ACC112 (cell line): Measurements from ENCODE around the gene ZNF341.

Experiments
- H2AFZ ChIP-seq: fragments of 200-600 bp; sonication (generic); one replicate; pipeline ENCODE4 v1.6.0; 2017; ENCODE audit warnings: antibody characterized with exemption, low read length; ENCODE audit not compliant: unreplicated experiment
- H3K27ac ChIP-seq: fragments of 200-600 bp; sonication (generic); 2 replicates; pipeline ENCODE4 v1.5.1; 2014; ENCODE audit warnings: low read depth, mild to moderate bottlenecking, antibody characterized with exemption, low read length, moderate library complexity
- H3K27me3 ChIP-seq: fragments of 200-600 bp; sonication (generic); 2 replicates; pipeline ENCODE4 v1.6.1; 2014; ENCODE audit warnings: mild to moderate bottlenecking, antibody characterized with exemption, low read length, moderate library complexity, mixed read lengths; ENCODE audit not compliant: insufficient read depth
- H3K36me3 ChIP-seq: fragments of 200-600 bp; sonication (generic); 2 replicates; pipeline ENCODE4 v1.6.1; 2016; ENCODE audit warnings: mild to moderate bottlenecking, antibody characterized with exemption, low read length, moderate library complexity, mixed read lengths; ENCODE audit not compliant: insufficient read depth
- H3K4me1 ChIP-seq: fragments of 200-600 bp; sonication (generic); one replicate; pipeline ENCODE4 v1.6.1; 2016; ENCODE audit warnings: low read length, mixed read lengths; ENCODE audit not compliant: insufficient read depth, unreplicated experiment, control insufficient read depth
- H3K4me3 ChIP-seq: fragments of 200-600 bp; sonication (generic); 2 replicates; pipeline ENCODE4 v1.5.1; 2014; ENCODE audit warnings: mild to moderate bottlenecking, low read depth, low read length
- H3K79me2 ChIP-seq: fragments of 200-600 bp; sonication (generic); one replicate; pipeline ENCODE4 v1.6.0; 2016; ENCODE audit warnings: low read length; ENCODE audit not compliant: control insufficient read depth, unreplicated experiment, insufficient read depth

ZNF341 gene

GRCh38 chr20:33771938-33772337 lies 40.1 kb downstream of the ZNF341 start:
- Histone ChIP-seq H3K27ac (no peak overlapping the region), H3K36me3 (no peaks in the 10 kb centered on the region), H3K4me3 (no peak overlapping the region), H3K79me2 (no peaks in the 10 kb centered on the region), H3K27me3 (no peaks in the 10 kb centered on the region), H3K4me1 (no peaks in the 10 kb centered on the region), H2AFZ (no peak overlapping the region)

GRCh38 chr20:33772439-33772838 lies 40.6 kb downstream of the ZNF341 start:
- no peaks in the 10 kb centered on the region for H3K4me1 ChIP-seq

DNA sequence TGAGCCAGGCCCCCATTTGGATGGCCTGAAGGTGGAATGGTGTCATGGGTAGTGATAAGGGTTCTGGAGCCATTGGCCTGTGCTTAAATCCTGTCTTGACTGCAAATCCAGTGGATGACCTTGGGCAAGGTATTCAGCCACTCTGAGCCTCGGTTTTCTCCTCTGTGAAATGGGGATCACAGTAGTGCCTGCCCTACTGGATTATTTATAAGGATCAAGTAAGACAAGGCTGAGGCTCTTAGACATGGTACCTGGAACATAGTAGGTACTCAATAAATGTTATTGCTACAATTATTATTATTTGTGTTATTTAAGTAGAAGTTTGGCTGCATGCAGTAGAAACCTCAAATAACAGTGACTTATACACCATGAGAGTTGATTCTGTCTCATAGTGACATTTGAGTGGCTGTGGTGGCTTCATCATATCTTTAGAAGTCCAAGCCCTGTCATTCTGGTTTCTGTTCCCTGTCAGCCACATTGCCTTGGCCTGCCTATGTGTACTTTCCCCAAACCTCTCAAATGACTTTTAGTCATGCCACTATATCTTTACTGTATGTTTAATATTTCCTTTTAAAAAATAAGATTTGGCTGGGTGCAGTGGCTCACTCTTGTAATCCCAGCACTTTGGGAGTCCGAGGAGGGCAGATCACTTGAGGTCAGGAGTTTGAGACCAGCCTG lies 41.8 kb downstream of the ZNF341 start:
- Histone ChIP-seq H3K79me2 (no peaks in the 10 kb centered on the region), H3K27me3 (no peaks in the 10 kb centered on the region), H3K4me1 (no peaks in the 10 kb centered on the region), H3K27ac (no peak overlapping the region), H3K36me3 (no peaks in the 10 kb centered on the region), H3K4me3 (no peak overlapping the region), H2AFZ (no peak overlapping the region)

More at GRCh38 chr20:33772439-33772838, 40.6 kb downstream of the ZNF341 start:
- Histone ChIP-seq H3K36me3 (no peaks in the 10 kb centered on the region), H3K4me3 (no peak overlapping the region), H2AFZ (no peak overlapping the region), H3K27ac (no peak overlapping the region), H3K79me2 (no peaks in the 10 kb centered on the region), H3K27me3 (no peaks in the 10 kb centered on the region)

DNA sequence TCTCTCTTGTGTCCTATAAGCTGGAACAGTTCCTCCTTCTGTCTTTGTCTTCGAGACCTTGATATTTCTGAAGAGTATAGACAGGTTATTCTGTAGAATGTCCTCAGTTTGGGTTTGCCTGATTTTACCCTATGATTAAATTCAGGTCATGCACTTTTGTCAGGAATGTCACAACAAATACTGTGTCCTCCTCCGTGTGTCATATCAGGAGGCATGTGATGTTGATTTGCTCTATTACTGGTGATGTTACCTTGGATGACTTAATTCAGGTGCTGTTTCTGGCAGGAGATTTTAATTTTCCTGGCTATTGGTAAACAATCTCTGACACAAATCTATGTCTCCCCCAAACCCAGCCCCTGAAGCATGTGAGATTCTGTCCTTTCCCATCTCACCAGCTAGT lies 46.0 kb downstream of the ZNF341 start:
- no peak overlapping the region for H3K27ac ChIP-seq
- H3K4me1 ChIP-seq = no peaks in the 10 kb centered on the region
- no peaks in the 10 kb centered on the region for H3K36me3 ChIP-seq
- H2AFZ ChIP-seq = no peak overlapping the region
- H3K79me2 ChIP-seq = no peaks in the 10 kb centered on the region
- H3K27me3 ChIP-seq = no peaks in the 10 kb centered on the region
- no peak overlapping the region for H3K4me3 ChIP-seq

GRCh38 chr20:33781133-33781532 lies 49.3 kb downstream of the ZNF341 start:
- H3K27ac ChIP-seq = no peak overlapping the region
- no peak overlapping the region for H3K4me3 ChIP-seq

DNA sequence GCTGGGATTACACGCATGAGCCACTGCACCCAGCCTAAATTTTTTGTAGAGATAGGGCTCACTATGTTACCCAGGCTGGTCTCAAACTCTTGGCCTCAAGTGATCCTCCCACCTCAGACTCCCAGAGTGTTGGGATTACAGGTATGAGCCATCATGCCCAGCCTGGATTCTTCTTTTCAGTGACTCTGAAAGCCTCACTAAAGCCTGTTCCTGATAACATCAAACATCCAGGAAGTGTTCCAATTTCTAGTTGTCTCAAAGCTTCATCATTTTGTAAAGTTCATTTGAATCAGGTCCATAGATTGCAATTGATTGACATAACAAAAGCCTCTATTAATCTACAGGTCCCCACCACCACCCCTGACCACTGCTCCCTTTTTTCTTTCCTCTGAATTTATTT lies 50.1 kb downstream of the ZNF341 start:
- Histone ChIP-seq H3K27me3 (no peaks in the 10 kb centered on the region), H3K27ac (no peak overlapping the region), H3K4me1 (no peaks in the 10 kb centered on the region), H3K4me3 (no peak overlapping the region), H3K79me2 (no peaks in the 10 kb centered on the region), H2AFZ (no peak overlapping the region), H3K36me3 (no peaks in the 10 kb centered on the region)

More at GRCh38 chr20:33781133-33781532, 49.3 kb downstream of the ZNF341 start:
- Histone ChIP-seq H3K36me3 (no peaks in the 10 kb centered on the region), H3K27me3 (no peaks in the 10 kb centered on the region), H3K79me2 (no peaks in the 10 kb centered on the region), H2AFZ (no peak overlapping the region), H3K4me1 (no peaks in the 10 kb centered on the region)

DNA sequence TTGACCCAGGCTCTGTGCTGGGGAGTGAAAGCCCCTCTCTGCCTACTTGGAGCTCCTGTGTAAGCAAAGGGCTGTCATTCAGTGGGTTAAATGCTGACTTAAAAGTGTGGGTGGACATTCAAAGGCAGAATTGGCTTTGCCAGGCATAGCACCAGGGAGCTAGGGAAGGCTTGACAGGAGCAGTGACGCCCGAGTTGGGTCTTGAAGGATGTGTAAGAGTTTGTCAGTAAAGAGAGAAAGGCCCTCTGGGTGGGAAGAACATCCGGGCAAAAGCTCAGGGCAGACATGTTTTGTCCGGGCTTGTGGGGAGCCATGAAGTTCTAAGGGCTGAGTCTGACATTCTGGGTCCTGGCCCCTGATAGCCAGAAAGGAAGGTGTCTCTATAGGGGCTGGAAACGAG lies 51.5 kb downstream of the ZNF341 start:
- H3K36me3 ChIP-seq = no peaks in the 10 kb centered on the region
- H3K27ac ChIP-seq = no peak overlapping the region
- no peak overlapping the region for H3K4me3 ChIP-seq
- H3K27me3 ChIP-seq = no peaks in the 10 kb centered on the region
- H3K79me2 ChIP-seq = no peaks in the 10 kb centered on the region
- H3K4me1 ChIP-seq = no peaks in the 10 kb centered on the region
- no peak overlapping the region for H2AFZ ChIP-seq

DNA sequence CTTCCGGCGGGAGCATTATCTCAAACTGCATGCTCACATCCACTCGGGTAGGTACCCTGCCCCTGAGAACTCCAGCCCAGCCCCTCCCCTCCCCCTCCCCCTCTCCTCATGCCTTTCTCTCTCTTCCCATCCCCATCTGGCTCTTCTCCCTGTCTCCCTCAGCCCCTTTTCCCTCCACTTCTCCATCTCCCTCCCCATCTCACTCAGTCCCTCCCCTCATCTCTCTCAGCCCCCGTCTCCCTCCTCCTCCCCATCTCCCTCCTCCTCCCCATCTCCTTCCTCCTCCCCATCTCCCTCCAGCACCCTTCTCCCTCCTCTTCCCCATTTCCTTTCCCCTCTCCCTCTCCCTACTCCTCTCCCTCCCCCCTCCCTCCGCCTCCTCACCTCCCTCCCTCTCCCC lies 52.0 kb downstream of the ZNF341 start:
- Histone ChIP-seq H3K79me2 (no peaks in the 10 kb centered on the region), H3K27ac (no peak overlapping the region), H3K27me3 (no peaks in the 10 kb centered on the region), H2AFZ (no peak overlapping the region), H3K4me1 (peaks cover 5% of the 10 kb centered on the region), H3K36me3 (no peaks in the 10 kb centered on the region), H3K4me3 (no peak overlapping the region)

DNA sequence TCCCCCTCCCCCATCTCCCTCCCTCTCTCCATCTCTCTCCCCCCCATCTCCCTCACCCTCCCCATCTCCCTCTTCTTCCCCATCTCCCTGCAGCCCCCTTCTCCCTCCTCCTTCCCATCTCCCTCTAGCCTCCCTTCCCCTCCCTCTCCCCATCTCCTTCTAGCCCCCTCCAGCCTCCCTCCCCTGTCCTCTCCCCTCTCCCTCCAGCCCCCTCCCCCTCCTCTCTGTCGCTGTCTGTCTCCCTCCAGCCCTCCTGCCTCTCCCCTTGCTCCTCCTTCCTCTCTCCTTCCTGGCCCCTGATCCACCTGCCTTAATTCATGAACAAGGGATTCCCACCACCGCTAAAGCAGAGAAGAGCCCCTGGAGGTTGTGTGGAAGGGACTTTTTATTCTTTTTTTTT lies 52.4 kb downstream of the ZNF341 start:
- Histone ChIP-seq H3K4me1 (peaks cover 9% of the 10 kb centered on the region), H3K79me2 (no peaks in the 10 kb centered on the region), H3K27me3 (no peaks in the 10 kb centered on the region), H3K4me3 (no peak overlapping the region), H3K27ac (no peak overlapping the region), H3K36me3 (no peaks in the 10 kb centered on the region), H2AFZ (no peak overlapping the region)

GRCh38 chr20:33785503-33785902 lies 53.7 kb downstream of the ZNF341 start:
- no peaks in the 10 kb centered on the region for H3K79me2 ChIP-seq
- H3K4me3 ChIP-seq = no peak overlapping the region
- no peaks in the 10 kb centered on the region for H3K36me3 ChIP-seq
- no peak overlapping the region for H2AFZ ChIP-seq
- no peaks in the 10 kb centered on the region for H3K27me3 ChIP-seq
- peaks cover 20% of the 10 kb centered on the region for H3K4me1 ChIP-seq
- H3K27ac ChIP-seq = no peak overlapping the region

GRCh38 chr20:33787253-33787891 lies 55.6 kb downstream of the ZNF341 start:
- H3K4me3 ChIP-seq = no peak overlapping the region
- no peaks in the 10 kb centered on the region for H3K79me2 ChIP-seq
- no peaks in the 10 kb centered on the region for H3K27me3 ChIP-seq
- H3K27ac ChIP-seq = no peak overlapping the region
- peaks cover 20% of the 10 kb centered on the region for H3K4me1 ChIP-seq
- no peak overlapping the region for H2AFZ ChIP-seq
- H3K36me3 ChIP-seq = no peaks in the 10 kb centered on the region
